Stimulated activated CD8-positive, alpha-beta memory T cell treated with anti-CD3 and anti-CD28 coated beads, Interleukin-4, amount 100 ng/mL, for 1 hour (primary cell): ENCODE results near the gene C9orf152.
"Not testable (repeated sequence)": the region's sequence is repeated elsewhere in the genome, so short reads cannot be mapped to it uniquely, and the experiment has no call there.

Source experiments
- DNase-seq, 2 donors: peaks; one replicate each; pipeline ENCODE4 v3.0.0-alpha.2; 2020; ENCODE audit warnings: low read depth in 2 of 2, low spot score in 1 of 2

The C9orf152 gene

DNA sequence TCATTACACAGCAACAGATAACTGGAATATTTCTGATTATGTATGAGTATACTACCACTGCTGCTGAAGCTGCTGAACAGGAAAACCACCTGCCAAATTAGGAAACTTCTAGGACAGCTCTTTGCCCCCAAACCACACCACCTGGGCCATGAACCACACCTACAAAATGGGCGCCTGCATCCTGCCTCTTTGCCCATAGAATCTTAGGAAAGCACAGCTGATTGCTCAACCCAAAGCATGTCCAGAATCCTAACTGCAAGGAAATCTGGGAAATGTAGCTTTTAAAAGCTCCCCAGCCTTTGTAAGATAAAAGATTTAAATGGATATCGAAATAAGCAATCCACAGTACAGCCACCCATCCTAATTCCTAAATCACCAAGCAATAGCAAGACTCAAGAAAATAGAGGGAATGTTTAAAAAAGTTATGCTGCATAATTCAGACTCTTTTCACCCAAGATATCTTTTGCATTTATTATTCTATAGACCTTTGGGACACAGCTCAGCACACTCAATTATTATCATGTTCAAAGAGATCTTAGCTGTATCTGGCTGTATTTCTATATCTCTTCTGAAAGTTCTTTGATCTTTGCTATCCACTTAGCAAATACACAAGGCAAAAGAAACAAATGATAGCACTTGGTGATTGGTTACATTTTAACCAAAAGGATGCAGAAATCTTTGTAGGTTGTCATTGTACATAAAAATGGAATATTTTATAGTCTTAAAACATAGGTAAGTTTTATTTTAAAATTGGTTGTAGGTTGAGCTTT lies 6.8 kb upstream of the C9orf152 start:
- no peak for DNase-seq

DNA sequence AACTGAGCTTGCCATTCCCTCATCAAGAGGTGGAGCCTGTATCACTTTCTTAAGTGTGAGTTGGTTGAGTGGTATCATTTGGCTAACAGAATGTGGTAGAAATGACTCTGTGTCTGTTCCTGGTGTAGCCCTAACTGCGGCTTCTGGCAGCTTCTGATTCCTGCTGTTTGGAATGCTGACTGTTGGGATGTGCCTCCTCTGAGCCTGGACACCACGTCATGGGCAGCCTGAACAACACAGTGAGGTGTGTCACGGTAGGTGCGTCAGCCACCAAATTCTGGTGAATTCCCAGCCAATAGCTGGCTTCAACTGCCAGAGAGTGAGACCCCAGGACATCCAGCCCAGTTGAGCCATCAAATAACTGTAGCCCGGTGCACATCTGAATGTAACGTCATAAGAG lies 6.1 kb upstream of the C9orf152 start:
- DNase-seq: no peak

DNA sequence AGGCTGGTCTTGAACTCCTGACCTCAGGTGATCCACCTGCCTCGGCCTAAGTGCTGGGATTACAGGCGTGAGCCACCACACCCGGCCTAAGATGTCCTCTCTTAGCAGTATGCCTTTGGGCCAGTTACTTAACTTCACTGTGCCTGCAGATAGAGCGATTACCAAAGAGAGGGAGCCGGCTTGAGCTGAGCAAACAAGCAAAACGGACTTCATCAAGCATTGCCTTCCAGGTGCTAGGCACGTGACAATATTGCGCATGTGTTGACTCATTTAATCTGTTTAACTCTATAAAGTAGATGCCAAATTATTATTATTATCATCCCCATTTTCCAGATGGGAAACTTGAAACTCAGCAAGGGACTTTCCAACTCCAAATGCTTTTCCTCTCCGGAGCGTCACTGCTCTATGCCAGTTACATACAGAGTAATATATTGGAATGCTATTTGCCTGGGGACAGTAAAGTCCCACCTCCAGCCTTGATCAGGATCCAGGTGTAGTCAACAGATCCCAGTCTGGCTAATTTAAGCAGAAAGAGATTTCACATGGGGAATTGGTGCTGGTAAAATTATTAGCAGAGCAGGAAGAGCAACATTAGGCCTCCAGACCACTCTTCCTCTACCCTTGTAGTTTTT lies 5.6 kb upstream of the C9orf152 start:
- DNase-seq: no peak

DNA sequence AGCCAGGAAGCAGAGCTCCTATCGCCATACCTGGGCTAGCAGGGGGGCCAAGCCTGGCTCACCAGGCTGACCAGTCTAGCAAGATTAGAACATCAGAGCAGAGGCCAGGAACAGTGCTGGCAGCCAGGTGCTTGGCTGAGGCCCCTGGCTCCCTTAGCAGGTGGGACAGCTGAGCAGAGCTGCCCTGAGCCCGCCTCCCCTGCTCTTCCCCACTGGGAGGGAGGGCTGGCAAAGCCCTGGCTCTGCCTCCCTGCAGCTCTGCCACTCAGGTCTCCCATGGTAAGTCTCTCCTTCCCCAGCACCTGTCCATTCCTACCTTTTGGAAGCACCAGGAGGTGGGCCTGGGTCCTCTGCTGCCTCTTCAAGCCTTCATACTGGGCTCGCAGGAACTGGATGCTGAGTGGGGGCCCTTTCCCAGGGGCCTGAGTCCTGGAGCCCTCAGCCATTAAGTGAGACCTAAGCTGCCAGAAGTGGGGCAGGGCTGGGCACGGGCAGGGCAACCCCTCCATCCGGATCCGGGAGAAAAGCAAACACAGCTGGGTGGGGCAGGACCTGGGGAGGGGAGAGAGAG lies 803 bp downstream of the C9orf152 start:
- DNase-seq: no peak

DNA sequence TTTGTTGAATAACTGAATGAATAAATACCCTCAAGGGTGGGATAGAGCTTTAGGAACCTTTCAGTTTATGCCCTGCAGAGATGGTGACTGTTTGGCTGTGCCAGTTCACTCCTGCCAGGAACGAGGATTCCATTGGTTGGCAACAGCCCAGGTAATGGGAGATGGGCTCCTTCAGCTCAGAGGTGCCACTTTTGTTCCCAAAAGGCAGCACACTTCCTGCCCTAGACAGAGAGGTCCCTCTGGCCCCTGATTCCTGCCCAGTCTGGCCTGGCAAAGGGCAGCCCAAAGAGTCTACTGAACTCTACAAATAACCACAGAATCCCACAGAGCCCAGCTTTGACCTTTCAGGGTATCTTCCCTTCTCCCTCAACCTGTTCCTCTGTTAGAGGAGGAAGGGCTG lies 1.6 kb downstream of the C9orf152 start:
- no peak for DNase-seq

DNA sequence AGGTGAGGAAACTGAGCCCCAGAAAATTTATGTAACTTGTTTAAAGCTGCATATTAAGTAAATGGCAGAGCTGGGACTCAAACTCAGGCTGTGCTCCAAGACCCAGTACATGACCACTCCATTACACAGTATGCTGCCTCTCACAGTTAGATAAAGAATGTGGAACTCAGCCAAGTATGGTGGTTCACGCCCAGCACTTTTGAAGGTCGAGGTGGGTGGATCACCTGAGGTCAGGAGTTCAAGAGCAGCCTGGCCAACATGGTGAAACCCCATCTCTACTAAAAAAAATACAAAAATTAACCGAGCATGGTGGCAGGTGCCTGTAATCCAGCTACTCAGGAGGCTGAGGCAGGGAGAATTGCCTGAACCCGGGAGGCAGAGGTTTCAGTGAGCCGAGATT lies 2.3 kb downstream of the C9orf152 start:
- DNase-seq: not testable (repeated sequence)

DNA sequence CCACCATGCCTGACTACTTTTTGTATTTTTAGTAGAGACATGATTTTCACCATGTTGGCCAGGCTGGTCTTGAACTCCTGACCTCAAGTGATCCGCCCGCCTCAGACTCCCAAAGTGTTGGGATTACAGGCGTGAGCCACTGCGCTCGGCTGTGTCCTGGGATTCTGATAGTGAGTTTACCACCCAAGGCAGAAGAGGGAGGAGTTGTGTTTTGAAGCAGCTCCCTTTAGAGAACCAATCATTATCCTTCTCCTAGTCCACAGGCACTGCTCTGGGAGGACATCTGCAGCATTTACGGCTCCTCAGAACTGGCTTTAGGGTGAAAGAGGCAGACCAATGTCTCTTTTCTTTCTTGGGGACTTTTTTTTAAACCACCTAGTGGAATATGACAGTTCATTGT lies 5.7 kb downstream of the C9orf152 start:
- no peak for DNase-seq

DNA sequence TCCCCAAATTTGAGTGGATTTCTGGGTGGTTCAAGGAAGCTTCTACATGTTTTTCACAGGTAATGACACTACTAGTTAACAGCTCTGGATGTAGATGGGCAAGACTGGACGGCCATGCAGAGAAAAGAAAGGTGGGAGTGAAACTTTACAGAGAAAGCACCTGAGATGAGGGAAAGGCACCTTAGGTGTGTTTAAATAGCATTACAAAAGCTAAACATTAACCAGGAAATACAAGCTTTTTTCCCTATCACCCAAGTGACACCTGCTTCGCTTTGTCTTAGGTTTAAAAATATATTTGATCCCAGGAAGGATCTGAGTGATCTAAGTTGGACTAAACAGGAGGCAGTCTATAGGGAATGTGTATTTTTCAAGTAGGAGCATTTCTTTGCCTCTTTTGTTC lies 8.3 kb downstream of the C9orf152 start:
- DNase-seq: no peak

DNA sequence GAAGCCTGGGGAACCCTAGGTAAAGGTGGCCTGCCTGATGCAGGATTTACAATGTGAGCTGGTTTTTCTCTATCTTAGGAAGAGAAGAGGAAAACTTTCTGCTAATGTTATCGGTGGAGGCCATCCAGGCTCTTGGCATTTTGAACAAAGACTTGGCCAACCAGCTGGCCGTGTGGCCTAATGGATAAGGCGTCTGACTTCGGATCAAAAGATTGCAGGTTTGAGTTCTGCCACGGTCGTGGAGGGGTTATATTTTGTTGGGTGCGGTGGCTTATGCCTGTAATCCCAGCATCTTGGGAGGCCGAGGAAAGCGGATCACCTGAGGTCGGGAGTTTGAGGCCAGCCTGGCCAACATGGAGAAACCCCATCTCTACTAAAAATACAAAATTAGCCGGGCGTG lies 9.6 kb downstream of the C9orf152 start:
- no peak for DNase-seq

DNA sequence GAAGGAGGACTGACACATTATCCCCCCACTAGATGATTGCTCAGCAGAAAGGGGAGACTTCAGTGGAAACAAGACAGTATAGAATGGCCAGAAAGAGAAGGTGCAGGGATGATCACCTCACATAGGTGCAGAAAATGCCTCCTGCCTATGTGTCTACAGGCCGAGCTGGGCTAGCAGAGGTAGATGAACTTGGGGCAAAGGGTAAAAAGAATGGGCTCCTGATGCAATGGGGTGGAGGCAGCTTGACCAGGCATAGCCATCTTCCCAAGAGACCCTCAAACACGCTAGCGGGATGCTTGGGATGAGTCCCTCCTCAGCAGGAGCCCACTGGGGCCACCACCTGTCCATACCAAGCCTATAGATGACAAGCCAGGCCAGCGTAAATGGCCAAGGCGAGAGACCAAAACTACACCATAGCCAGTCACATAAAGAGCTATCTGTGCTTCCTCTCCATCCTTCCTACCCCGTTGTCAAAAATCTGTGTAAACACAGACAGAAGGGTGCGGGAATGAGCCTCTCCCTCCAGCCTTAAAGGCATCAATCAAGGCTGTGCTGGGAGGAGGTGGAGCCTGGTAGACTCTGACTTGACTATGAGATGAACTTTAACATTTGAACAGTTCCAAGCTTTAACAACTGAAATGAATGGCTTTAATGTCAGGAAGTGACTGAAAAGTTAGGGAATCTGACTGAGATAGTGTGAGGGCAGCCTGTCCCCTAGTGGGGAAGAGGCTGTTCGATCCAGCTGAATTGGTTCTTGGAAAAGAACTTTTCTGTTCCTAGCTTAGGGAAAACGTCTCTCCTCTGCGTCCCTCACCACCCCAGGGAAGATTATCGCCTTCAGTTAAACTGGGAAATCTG lies 10.4 kb downstream of the C9orf152 start:
- no peak for DNase-seq

DNA sequence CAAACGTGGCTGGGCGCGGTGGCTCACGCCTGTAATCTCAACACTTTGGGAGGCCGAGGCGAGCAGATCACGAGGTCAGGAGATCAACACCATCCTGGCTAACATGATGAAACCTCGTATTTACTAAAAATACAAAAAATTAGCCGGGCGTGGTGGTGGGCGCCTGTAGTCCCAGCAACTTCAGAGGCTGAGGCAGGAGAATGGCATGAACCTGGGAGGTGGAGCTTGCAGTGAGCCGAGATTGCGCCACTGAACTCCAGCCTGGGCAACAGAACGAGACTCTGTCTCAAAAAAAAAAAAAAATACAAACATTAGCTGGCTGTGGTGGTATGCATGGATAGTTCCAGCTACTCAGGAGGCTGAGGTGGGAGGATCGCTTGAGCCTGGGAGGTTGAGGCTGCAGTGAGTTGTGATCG lies 11.9 kb downstream of the C9orf152 start:
- DNase-seq: not testable (repeated sequence)

DNA sequence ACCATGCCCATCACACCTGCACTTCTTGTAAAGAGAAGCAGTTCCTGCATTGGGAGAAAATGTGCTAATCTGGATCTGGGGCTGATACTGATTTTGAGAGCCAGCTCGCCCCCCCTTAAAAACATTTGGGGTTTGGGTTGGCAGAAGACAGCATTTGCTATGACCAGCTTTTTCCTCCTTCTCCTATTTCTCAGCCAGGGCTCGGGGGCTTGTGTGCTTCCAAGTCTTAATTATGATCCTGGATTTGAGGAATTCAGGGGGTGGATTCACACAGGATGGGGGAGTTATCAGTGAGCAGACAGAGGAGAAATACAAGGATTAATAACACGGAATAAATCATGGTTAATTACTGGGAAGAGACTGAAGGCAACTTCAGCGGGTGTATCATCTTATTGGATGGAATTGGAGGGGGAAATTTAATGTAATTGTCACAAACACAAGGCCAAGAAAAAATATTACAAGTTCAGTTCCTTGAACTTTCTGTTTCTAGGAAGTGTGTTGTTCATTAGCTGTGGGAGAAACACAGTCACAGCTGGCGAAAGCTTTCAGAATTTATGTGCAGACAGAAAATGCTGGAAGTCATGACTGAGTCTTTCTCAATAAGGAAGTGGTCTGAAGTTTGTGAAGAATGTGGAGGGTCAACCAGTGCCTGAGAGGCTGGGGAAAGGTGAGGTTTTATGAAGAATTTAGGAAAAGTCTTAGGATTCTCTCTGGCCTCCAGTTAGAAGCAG lies 15.3 kb downstream of the C9orf152 start:
- no peak for DNase-seq

DNA sequence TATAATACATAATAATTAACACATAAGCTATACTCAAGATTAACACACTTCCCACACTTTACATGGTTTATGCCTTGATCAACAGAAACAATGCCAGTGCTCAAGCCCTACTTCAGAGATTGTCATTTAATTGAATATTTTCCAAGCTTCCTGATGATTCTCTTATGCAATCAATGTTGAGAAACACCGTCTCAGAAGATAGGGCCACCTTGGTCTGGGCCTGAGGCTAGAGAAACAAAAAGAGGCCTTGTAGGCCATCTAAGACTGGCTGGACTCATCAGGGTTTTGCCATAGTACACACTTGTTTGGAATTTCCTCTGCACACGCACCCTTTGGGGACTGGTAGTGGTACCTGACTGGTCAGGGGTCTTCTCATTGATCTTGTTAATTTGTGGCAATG lies 16.3 kb downstream of the C9orf152 start:
- DNase-seq: no peak

DNA sequence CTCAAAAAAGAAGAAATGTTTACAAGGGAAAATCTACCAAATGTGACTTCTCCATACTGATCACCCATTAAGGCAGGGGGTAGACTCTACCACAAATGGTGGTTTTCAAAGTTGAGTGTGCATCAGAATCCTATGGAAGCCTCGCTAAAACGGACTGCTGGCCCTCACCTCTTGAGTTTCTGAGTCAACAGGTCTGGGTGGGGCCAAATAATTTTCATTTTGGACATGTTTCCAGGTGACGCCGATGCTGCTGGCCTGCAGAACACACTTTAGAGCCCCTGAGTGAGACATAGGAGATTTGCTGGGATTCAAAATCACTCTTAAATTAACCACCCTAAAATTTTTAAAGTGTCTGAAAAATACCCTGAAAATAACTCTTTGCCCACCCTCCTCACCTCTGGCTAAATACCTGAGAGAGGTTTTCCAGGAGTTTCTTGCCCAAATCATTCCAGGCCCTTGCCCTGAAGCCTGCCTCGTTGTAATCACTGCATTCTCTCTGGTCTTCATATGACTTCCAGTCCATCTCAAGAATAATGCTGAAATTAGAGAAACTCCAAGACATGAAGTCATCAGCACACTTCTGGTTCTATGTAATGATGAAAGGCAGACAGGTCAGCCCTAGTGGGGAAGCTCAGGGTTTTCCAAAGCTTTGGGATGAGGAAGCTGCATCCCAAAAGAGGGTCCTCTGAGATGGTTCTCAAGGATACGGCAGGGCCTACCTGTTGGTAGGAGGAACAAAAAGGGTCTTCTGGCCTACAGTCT lies 18.2 kb downstream of the C9orf152 start:
- no peak for DNase-seq

DNA sequence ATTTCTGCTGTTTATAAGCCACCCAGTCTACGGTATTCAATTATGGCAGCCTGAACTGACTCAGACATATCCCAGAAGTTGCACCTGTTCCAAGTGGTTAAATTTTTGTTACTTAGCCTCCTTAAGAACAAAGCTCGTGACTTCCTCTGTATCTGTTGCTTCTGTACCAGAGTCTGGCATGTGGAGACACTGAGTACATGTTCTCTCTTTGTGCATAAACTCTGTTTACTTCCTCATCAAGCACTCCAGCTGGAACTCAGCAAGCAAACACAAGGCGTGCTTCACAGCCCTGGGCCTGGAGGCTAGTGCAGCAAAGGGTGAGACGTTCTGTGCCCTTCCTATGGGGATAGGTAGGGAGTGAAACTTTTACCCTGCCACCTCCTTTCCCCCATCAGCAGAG lies 19.0 kb downstream of the C9orf152 start:
- DNase-seq: no peak

DNA sequence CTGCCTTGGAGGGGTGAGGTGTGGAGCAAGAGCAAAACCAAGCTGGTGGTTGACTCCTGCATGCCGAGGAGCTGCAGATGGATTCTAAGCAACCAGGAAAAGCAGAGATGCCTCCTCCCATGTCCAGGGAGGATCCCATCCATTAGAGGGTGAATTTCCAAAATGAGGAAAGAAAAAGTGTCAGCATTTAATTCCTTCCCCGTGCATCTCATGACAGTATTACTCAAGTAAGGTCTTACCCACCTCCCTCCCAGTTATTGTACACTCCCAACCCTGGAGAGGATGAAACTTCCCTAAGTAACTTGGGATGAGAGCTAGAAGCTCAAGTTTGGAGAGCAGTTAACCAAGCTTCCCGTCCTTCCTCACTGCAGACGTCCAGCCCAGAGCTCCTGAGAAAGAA lies 19.9 kb downstream of the C9orf152 start:
- DNase-seq: no peak

DNA sequence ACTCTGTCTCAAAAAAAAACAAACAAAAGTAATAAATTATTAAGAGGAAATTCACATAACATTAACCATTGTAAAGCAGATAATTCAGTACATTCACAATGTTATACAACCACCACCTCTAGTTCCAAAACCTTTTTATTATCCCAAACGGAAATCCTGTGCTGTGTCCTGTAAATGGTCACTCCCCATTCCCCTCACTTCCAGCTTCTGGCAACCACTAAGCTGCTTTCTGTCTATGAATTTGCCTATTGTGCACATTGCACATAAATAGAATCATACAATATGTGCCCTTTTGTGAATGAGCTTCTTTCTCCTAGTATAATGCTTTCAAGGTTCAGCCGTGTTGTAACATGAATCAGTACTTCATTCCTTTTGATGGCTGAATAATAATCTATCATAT lies 20.8 kb downstream of the C9orf152 start:
- DNase-seq: no peak

DNA sequence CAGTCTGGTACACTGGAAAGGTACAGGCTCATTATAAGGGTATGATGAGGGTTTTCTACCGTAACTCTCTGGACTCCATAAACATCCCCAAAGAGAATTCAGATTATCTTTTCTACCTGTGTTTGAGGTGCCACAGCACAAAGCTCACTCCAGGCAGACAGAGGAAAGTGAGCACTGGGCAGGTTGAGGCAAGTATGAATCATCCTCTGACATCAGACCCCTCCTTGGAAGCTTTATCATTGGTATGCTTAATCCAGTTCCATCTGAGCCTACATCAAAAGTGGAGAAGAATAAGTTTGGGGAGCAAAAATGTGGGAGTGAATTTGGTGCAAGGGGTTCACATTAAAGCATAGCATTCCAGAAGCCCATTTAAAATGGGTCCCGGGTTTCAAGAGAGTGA lies 21.7 kb downstream of the C9orf152 start:
- no peak for DNase-seq

DNA sequence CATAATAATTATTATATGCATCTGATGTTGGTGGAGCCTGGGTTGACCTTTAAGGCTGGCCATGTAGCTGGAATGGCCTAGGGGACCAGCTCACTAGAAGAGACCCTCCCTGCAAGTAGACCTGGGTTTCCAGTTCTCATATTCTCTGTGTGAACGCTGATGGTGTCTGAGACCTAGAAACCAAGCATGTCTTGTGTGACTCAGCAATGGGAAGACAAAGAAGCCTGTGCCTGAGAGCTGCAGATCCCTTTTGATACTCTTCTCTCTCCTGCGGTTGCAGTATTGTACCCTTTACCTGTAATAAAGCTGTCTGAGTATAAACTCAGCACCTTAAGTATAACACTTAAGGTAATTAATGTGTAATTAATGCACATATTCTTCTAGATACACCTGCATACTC lies 22.2 kb downstream of the C9orf152 start:
- DNase-seq: no peak
